Measurements from ENCODE around the gene TINCR.

DNA sequence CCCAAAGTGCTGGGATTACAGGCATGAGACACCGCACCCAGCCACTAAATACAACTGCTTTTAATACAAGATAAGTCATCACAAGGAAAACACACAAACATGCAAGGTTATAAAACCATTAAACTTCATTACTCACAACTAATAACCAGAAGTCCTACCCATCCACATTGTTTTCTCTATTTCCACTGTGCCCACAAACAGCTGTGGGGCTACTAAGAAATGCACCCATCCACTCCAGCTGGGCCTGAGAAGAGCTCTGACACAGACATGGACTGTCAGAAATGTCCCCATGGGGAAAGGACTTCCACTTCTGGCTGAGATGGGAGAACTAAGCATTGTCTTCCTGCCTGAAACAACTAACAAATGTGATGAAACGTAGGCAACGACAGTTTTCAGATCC, 37.6 kb upstream of the TINCR start:
- TF ChIP-seq, protein P1, sequence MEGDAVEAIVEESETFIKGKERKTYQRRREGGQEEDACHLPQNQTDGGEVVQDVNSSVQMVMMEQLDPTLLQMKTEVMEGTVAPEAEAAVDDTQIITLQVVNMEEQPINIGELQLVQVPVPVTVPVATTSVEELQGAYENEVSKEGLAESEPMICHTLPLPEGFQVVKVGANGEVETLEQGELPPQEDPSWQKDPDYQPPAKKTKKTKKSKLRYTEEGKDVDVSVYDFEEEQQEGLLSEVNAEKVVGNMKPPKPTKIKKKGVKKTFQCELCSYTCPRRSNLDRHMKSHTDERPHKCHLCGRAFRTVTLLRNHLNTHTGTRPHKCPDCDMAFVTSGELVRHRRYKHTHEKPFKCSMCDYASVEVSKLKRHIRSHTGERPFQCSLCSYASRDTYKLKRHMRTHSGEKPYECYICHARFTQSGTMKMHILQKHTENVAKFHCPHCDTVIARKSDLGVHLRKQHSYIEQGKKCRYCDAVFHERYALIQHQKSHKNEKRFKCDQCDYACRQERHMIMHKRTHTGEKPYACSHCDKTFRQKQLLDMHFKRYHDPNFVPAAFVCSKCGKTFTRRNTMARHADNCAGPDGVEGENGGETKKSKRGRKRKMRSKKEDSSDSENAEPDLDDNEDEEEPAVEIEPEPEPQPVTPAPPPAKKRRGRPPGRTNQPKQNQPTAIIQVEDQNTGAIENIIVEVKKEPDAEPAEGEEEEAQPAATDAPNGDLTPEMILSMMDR (conservative IDR thresholded peaks at IDR 0.05; ENCODE audit: low read depth, low read length), result no peak
- TF ChIP-seq EZH2 (IDR thresholded peaks at IDR 0.05; ENCODE audit: borderline replicate concordance, low read depth, low read length, poor library complexity, severe bottlenecking), result no peak
